Embryonic facial prominence (tissue), 1 donor: ENCODE results near the gene CCDC71.
A peak's percentile ranks its signal among the peaks of the same experiment; 100 is the strongest.

ENCODE experiments used
- DNase-seq: peaks from one replicate; pipeline ENCODE4 v3.0.0-alpha.2; 2016; ENCODE audit errors: extremely low spot score

CCDC71 gene

DNA sequence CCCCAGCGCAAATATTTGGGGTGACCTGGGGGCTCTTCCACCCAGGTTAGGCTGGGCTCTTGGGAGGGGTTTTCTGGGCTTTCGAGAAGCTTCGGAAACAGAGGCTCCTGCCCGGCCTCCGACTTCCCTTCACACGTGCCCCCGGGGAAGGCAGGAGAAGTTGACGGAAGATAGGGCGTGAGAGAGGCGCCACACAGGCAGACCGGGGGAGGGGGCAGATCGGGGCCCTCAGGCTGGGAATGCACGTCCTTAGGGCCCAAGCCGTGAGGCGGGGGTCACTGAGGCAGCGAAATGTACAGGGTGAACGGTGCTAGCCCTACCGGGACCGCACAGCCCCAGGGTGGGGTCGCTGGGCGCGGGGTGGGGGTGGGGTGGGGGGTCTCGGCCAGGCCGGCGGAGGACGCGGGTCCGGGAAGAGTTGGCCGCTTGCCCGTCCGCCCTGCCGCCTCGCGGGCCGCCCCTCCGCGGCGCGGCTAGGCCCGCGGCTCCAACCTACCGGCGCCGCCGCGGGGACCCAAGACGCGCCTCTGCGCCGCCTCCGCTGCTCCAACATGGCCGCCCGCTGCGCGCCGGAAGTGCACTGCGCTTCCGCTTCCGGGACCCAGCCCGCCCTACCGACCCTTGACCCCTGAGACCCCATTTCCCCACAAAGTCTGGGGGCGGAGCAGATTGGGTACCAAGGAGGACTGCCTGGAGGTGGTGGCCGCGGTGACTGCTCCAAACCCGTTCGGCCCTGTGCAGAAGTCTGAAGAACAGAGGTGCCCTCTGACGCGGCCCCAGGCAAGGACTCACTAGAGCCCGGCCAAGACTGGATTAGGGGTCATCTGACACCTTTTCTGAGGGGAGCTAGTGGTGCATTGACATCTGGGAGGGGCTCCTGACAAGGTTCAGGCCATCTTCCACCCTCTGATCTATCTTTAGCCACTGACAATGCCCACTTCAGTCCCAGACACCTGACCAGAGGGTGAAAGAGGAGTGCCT lies at the start of gene CCDC71:
Gene CCDC71 (minus strand): TSS at position 561 of the 981 bp plus-strand sequence. CDS start 2,123 bp downstream, outside the sequence.
- DNase-seq = no peak

DNA sequence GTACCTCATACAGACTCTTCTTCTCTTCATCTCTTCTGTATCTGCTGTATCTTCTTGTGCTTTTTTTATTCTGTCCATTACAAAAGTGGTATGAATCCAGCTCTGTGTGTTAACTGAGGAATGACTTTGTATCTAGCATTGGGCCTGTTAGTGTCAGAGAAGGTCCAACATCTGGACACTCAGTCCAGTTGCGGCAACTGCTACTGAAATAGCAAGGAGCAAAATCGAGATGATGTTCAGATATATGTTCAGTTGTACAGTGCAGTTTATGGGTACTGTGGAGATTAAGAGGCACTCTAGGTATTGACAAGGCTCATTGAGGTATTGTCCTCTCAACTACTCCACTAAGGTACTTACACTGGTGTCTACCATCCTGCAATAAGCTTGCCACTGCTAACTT lies 47.9 kb upstream of the CCDC71 start:
- no peak for DNase-seq

DNA sequence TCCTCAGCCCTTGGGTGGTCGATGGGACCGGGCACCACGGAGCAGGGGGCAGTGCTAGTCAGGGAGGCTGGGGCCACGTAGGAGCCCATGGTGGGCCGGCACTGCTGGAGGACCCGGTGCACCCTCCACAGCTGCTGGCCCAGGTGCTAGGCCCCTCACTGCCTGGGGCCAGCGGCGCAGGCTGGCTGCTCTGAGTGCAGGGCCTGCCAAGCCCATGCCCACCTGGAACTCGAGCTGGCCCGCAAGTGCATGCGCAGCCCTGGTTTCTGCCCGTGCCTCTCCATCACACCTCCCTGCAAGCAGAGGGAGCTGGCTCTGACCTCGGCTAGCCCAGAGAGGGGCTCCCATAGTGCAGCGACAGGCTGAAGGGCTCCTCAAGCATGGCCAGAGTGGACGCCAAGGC lies 47.4 kb upstream of the CCDC71 start:
- no peak for DNase-seq

DNA sequence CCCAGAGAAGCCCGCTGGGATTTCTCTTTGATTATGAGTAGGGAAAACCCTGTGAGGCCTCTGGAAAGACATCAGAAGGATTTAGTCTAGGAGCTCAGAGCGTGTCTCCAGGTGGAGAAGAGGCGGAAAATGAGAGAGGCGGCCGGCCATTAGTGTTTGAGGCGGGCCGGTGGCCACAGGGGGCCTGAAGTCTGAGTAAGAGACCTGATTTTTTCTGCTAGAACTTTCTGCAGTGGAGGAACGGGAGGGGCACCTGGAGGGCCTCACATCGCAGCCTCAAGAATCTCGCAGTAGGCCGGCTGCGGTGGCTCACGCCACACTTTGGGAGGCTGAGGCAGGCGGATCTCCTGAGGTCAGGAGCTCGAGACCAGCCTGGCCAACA lies 33.8 kb upstream of the CCDC71 start:
- DNase-seq = no peak

DNA sequence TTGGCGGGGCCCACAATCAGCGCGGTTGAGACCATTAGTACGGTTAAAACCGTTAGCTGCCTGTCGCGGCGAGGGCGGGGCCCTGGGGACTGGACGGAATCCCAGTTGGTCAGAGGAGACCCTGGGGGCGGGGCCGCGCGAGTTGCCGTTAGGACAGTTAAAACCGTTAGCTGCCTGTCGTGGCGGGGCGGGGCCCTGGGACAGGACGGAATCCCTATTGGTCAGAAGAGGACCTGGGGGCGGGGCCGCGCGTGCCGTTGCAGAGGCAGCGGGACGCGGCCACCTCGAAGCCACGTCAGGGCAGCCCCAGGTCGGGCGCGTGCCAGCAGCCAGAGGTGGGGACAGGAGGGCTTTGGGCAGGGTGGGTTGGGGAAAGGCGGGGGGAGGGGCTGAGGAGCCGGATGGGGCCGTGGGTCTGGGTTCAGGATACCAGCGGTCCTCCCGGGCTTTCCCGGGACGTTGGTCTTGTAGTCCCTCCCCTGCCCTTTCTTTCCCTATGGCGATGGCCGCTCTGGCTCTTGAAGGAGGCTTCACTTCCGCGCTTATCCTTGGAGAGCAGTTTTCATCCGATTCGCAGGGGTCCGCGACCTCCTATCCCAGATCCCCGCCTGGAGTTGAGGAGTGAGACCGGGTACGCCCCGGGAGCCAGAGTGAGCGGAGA lies 33.2 kb upstream of the CCDC71 start:
- no peak for DNase-seq

DNA sequence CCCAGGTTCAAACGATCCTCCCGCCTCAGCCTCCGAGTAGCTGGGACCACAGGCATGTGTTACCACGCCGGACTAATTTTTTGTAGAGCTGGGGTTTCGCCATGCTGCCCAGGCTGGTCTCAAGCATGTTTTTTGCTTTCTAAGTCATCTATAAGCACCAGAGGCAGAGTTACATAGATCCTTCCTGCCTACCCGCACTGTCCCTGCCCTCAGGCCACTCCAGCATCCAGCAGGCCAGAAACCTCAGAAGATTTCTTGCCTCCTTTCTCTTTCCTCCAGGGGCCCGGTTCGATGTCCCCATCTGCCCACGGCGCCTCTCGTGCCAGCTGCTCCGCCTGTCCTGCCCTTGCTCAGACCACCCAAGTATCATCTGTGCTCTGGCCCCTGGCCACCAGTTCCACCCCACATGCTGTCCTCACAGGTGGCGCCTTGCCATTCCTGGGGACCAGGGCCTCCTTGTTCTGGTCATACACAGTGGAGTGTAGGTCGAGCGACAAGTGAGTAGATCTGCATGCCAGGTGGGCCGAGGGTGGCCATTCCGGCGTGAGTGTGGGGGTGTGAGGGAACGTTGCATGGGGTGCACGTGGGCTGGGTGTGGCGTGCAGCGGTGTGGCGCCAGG lies 32.6 kb upstream of the CCDC71 start:
- DNase-seq = no peak

DNA sequence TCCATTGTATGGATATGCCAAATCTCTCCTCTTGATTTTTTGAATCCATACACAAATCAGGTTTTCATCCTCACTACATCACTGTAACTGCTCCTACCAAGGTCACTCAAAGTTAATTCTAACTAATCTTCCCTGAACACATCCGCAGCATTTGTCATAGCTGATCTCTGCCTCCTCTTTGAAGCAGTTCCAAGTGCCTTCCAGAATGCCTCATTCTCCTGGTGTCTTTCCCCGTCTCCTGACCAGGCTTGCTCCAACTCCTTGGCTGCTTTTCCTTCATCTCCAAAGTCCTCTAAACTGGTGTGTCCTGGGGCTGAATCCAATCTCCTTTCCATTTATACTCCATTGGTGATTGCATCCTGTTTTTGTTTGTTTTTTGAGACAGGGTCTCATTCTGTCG lies 32.0 kb upstream of the CCDC71 start:
- no peak for DNase-seq

DNA sequence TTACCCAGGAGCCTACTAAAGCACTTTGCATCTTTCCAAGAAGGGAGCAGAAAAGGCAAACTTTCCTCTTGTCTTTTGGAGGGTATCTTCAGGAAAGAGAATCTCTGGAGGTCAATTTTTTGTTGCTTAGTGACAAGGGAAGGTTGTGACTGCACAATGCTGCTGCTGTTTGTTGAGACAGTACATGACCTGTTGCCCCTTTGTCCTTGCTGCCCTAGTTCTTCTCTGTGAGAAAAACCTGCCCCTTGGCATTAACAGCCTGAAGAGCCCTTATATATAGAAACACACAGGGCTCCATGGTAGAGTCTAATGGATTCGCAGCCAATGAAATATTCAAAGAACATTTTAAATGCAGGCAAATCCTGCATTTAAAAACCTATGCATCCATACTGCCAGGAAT lies 25.6 kb upstream of the CCDC71 start:
- DNase-seq = no peak

DNA sequence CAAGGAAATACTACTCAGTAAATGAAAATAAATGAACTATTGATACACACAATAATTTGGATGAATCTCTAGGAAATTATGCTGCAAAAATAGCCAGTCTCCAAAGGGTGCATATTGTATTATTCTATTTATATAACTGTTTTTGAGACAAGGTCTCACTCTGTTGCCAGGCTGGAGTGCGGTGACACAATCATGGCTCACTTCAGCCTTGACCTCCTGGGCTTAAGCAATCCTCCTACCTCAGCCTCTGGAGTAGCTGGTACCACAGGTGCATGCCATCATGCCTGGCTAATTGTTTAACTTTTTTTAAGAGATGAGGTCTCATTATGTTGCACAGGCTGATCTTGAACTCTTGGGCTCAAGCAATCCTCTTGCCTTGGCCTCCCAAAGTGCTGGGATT lies 17.7 kb upstream of the CCDC71 start:
- DNase-seq = no peak

DNA sequence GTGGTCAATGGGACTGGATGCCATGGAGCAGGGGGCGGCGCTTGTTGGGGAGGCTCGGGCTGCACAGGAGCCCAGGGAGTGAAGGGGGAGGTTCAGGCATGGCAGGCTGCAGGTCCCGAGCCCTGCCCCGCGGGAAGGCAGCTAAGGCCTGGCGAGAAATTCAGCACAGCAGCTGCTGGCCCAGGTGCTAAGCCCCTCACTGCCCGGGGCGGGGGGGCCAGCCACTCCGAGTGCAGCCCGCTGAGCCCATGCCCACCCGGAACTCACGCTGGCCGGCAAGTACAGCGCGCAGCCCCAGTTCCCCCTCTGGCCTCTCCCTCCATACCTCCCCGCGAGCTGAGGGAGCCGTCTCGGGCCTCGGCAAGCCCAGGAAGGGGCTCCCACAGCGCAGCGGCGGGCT lies 16.6 kb upstream of the CCDC71 start:
- DNase-seq = no peak

DNA sequence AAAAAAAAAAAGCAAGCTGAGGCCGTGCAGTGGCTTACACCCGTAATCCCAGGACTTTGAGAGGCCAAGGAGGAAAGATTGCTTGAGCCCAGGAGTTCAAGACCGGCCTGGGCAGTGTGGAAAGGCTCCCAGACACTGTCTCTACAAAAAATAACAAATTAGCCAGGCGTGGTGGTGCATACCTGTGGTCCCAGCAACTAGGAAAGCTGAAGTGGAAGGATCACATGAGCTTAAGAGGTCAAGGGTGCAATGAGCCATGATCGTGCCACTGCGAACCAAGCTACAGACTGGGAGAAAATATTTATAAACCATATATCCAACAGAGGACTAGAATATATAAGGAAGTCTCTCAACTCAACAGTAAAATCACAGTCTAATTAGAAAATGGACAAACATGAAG lies 15.2 kb upstream of the CCDC71 start:
- DNase-seq = no peak

DNA sequence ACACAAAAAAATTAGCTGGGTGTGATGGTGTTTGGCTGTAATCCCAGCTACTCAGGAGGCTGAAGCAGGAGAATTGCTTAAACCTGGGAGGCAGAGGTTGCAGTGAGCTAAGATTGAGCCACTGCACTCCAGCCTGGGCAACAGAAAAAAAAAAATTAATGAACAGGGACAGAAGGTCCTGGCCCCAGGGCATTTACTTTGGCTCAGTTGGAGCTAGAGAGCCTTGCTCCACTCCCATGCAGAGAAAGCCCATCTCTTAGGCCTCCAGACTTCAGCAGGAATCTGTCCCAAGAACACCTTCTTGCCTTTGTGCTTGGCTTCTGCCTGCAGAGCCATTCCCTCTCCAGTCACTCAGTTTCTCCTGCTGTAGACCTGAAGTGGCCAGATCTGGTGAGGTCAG lies 14.0 kb upstream of the CCDC71 start:
- no peak for DNase-seq

DNA sequence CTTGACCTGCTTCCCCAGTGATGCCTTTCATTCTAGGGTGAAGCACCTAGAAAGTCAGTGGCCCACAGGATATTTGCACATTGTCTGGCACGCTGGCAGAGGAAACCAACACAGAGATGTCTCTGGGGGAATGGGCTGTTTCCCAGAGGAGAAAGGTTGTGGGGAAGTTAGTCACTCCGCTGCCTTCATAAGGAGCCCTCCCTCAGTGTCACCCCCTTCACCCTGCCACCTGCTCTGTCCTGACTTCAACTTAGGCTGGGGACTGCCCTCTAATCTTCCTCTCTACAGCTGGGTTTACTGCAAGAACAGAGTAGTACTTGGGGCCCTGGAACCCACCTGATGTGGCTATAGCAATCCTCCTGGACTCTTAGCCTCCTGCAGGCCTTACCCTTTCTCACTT lies 10.9 kb upstream of the CCDC71 start:
- no peak for DNase-seq

DNA sequence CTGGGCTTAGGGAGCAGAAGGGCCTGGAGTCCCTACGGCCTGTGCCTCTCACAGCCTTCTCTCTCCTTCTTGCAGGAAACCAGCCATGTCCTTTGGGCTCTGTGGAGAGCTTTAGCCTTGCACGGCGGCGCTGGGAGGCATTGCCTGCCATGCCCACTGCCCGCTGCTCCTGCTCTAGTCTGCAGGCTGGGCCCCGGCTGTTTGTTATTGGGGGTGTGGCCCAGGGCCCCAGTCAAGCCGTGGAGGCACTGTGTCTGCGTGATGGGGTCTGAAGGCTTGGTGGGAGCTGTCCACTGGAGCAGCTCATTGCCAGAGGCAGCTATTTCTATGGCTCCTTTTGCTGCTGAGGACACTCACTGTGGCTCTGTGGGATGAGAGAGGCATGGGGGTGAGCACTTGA lies 9.4 kb upstream of the CCDC71 start:
- no peak for DNase-seq

DNA sequence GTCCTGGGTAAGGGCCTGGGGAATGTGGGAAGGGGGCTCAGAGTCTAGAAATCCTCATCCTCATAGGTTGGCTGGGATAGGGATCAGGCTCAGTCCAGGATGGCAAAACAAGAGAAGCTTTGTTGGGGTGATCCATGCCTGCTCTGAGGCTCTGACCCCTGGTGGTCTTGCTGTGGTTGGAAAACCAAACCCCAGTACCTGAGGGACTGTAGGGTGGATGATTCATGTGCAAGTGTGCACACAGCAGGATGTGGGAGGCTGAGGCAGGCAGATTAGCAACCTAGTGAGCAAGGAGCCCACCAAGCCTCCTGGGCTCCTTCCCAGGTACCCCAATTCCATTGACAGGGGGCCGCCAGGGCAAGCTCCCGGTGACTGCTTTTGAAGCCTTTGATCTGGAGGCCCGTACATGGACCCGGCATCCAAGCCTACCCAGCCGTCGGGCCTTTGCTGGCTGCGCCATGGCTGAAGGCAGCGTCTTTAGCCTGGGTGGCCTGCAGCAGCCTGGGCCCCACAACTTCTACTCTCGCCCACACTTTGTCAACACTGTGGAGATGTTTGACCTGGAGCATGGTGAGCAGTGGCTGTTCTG lies 8.4 kb upstream of the CCDC71 start:
- DNase-seq = no peak

DNA sequence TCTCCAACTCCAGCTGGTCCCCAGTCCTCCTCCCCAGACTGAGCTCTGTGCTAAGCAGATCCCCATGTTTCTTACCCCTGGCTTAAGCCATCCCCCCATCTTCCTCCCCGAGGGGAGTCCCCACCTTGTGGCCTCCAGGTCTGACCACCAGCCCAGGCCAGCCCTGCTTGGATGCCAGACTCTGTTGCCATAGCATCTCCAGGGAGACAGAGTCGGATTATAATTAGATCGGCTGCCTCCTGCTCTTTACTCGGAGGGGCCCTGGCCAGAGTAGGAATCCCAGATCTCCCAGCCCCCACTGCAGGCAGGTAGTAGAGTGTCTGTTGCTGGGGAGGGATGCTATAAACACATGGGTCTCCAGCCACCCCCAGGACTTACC lies 7.7 kb upstream of the CCDC71 start:
- DNase-seq = no peak

DNA sequence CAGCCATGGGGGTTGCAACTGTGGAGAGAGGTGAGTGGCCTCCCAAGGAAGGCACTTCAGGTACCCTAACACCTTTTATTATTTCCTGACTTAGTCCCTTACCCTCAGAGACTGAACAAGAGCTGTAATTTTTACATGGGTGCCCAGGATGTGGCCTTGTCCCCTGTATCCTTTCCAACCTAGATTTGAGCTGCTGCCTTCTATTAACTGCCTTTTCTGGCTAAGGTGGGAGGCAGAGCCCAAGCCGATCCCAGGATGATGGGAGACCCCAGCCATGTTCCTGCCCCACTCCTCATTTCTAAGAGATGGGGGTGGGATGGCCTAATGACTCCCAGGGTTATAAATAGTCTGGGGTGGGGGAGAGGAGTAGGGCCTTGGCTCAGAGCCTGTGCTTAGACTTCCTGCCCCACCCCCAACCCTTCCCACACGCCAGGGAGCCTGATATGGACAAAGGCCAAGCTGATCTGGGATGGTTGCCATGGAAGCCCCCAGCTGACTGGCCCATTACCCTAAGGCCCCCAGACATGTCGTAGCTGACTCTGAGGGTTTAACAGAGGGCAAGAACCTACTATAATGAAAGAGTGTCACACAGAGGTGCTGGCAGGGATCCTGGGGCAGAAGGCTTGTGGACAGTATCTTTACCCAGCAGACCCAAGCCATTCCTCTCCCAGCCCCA lies 7.1 kb upstream of the CCDC71 start:
- no peak for DNase-seq

DNA sequence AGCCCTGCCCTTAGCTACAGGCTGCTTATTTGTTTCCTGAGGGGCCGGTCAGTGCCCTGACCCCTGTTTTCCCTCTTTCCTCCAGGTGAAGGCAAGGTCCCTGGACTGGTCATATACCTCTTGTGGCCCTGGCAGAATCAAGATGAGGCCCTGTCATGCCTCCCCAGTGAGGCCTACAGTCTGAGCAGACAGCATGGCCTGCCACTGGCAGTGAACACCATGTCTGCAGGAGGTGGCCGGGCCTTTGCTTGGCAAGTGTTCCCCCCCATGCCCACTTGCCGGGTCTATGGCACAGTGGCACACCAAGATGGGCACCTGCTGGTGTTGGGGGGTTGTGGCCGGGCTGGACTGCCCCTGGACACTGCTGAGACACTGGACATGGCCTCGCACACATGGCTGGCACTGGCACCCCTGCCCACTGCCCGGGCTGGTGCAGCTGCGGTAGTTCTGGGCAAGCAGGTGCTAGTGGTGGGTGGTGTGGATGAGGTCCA lies 6.5 kb upstream of the CCDC71 start:
- DNase-seq = no peak

DNA sequence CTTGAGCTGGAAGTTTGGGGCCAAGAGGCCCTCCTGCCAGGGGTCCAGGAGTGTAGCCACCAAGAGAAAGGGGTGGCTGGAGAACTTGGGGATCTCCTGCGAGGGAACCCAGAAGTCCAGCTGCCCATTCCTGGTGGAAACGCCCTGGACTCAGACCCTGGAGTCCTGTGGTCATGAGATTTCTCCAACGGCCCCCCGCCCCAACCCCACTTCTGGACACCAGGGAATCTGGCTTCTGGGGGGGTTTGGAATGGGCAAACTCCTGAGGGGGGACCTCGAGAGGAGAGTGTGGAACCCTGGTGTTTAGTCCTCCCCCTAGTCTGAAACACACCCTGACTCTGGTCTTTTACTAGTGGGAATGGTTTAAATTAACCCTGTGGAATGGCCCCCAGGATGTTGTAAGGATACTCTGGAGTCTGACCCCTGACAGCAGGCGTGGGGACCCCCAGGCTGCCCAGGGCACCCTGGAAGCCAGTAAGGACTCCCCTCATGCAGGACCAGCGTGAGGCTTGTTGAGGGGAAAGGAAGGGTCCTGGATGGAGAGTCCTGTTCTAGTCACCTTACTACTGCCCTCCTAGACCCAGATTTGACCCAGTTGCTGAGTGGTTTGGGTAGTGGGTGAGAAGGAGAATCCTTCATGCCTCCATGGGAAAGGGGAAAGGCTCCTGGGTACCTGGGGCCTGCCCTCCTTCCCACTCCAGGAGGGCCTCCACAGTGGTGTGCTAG lies 5.8 kb upstream of the CCDC71 start:
- DNase-seq = no peak

DNA sequence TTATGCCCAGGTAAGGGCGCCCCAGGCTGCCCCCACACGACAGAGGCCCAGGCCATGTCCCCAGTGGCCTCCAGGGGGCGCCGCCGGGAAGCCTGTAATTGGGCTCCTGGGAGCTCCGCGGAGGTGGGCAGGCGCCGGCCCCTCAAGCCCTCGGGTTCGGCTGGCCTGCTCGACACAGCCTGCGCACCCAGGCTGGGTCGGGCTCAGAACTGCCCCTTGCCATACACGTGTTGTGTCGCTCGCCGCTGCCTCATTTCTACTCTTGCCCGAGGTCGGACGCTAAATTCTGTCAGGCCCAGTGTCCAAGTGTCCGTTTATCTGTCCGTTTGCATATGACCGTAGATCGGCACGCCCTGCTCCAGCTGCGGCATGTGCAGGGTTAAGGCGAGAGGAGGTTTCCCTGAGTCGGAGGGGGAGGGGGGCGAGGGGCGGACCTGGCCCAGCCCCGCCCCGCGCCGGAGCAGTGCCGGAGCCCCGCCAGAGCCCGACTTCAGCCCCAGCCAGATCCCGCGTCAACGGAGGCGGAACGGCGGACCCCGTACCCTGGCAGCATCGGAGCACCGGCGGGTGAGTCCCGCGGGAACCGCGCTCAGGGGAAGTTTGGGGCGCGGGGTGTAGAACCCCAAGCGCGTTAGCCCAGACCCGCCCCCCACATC lies 5.1 kb upstream of the CCDC71 start, which contains the start of gene KLHDC8B:
Gene KLHDC8B (plus strand): TSS at position 480 of the 656 bp plus-strand sequence. CDS start 1,172 bp downstream, outside the sequence.
- DNase-seq = peak; percentile 46
